Measurements from ENCODE around the gene CALCOCO1. TPM values are rescaled to one million over a fixed set of nuclear protein-coding genes. Genes with fewer than 3 reads are reported as not detected.

The CALCOCO1 gene
- total and polyA plus RNA-seq, 7 donors: 24.0 to 322 (median 232) TPM

DNA sequence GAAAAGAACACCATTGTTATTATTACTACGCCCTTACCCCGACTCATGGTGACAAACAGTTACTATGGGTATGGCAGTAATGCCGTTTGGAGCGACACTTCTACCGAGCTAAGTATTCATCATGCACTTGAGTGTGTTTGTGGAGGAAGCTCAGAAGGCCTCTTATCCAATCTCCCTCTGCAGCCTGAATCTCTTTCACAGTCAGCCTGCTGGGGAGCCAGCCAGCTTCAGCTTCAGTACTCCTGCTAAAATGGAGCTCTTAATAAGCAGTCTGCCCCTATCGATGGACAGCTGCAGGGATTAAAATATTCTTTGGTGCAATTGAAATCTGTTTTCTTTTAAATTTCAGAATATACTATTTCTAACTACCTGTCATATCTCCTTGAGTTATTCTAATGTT lies 26.7 kb downstream of the CALCOCO1 start:
- Histone ChIP-seq H3K4me3 (no peak overlapping the region), H3K4me1 (peaks cover 0 to 15% (median 10%) of the 10 kb centered on the region in 4 donors), H3K27ac (no peak overlapping the region), H3K27me3 (peaks cover 21 to 90% (median 68%) of the 10 kb centered on the region in 3 donors), H3K9me3 (no peaks in the 10 kb centered on the region), H3K36me3 (no peaks in the 10 kb centered on the region)
- no peak for DNase-seq
- intact Hi-C loops (cut with DNase I): loop anchor here (2.0 kb wide), 1 partner anchor 42 kb away; no protein-coding TSS in a partner anchor
- TF ChIP-seq POLR2AphosphoS5 (IDR thresholded peaks at IDR 0.05): no peak
- no peak for TF ChIP-seq POLR2A (IDR thresholded peaks at IDR 0.05)
- TF ChIP-seq, protein P1, sequence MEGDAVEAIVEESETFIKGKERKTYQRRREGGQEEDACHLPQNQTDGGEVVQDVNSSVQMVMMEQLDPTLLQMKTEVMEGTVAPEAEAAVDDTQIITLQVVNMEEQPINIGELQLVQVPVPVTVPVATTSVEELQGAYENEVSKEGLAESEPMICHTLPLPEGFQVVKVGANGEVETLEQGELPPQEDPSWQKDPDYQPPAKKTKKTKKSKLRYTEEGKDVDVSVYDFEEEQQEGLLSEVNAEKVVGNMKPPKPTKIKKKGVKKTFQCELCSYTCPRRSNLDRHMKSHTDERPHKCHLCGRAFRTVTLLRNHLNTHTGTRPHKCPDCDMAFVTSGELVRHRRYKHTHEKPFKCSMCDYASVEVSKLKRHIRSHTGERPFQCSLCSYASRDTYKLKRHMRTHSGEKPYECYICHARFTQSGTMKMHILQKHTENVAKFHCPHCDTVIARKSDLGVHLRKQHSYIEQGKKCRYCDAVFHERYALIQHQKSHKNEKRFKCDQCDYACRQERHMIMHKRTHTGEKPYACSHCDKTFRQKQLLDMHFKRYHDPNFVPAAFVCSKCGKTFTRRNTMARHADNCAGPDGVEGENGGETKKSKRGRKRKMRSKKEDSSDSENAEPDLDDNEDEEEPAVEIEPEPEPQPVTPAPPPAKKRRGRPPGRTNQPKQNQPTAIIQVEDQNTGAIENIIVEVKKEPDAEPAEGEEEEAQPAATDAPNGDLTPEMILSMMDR (IDR thresholded peaks at IDR 0.05): no peak
- TF ChIP-seq EP300 (IDR thresholded peaks at IDR 0.05): no peak
- 46 to 60% methylated on average over 6 of the region's 6 CpGs for WGBS, 2 donors

DNA sequence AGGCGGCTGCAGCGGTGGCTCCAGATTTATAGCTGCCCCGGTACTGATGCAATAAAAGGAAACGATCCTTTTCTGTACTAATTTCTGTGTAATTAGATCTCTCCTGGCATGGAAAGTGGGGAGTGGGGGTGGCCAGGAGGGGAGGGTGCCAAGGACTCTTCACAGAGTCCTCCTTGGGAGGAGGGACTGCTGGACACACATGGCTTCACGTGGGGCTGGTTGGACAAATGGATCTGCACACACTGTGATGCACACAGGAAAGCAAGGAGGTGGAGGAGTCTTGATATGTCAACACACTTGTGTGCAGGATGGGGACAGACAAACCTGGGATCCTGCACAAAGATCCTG lies 27.6 kb downstream of the CALCOCO1 start:
- H3K4me3 ChIP-seq: no peak overlapping the region
- TF ChIP-seq EP300 (IDR thresholded peaks at IDR 0.05) (no peak), POLR2AphosphoS5 (IDR thresholded peaks at IDR 0.05) (no peak), POLR2A (IDR thresholded peaks at IDR 0.05) (no peak)
- TF ChIP-seq, protein P1 (IDR thresholded peaks at IDR 0.05): no peak
- no peak overlapping the region for H3K27ac ChIP-seq
- intact Hi-C loops (cut with DNase I): loop anchor here (2.0 kb wide), 1 partner anchor 43 kb away; no protein-coding TSS in a partner anchor
- peaks cover 30 to 91% (median 77%) of the 10 kb centered on the region in 3 donors for H3K27me3 ChIP-seq
- no peak for DNase-seq
- WGBS, 2 donors: 13 to 23% methylated on average over 5 of the region's 5 CpGs
- H3K4me1 ChIP-seq: peaks cover 0 to 24% (median 14%) of the 10 kb centered on the region in 4 donors
- H3K36me3 ChIP-seq: no peaks in the 10 kb centered on the region
- no peaks in the 10 kb centered on the region for H3K9me3 ChIP-seq

DNA sequence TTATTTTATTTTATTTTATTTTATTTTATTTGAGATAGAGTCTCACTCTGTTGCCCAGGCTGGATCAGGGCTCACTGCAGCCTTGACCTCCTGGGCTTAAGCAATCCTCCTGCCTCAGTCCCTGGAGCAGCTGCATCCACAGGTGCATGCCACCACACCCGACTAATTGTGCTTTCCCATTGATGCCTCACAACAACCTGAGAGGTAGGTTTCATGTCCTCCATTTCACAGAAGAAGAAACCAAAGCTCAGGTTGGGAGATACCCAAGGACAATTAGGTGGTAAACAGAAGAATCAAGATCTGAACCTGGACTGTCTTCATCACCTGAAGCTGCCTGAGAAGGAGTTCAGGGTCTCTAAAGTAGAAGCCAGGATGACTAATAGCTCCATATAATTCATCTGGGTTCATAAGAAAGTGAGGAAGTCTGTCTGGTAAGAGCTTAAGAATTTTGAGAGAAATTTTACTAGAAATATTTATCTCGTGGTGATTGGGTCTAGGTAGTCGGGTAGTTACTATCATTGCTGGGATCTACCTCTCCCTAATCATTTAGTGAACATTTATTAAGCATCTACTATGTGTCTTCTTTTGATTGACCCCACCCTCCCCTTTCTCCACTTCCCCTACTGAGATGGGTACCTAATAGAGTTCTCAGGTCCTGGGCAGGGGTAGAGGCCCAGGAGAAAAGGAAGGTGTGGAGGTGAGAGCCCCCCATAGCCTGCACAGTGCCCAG lies 28.1 kb downstream of the CALCOCO1 start:
- Histone ChIP-seq H3K27ac (no peak overlapping the region), H3K9me3 (no peaks in the 10 kb centered on the region), H3K4me3 (no peak overlapping the region), H3K27me3 (peaks cover 30 to 92% (median 81%) of the 10 kb centered on the region in 3 donors), H3K4me1 (peaks cover 0 to 26% (median 14%) of the 10 kb centered on the region in 4 donors), H3K36me3 (no peaks in the 10 kb centered on the region)
- no peak for TF ChIP-seq POLR2AphosphoS5 (IDR thresholded peaks at IDR 0.05)
- no peak for TF ChIP-seq EP300 (IDR thresholded peaks at IDR 0.05)
- TF ChIP-seq, protein P1 (IDR thresholded peaks at IDR 0.05): no peak
- TF ChIP-seq POLR2A (IDR thresholded peaks at IDR 0.05): no peak
- DNase-seq: no peak
- intact Hi-C loops (cut with DNase I): no loop called here
- WGBS, 2 donors: 29 to 57% methylated on average over 3 of the region's 3 CpGs

DNA sequence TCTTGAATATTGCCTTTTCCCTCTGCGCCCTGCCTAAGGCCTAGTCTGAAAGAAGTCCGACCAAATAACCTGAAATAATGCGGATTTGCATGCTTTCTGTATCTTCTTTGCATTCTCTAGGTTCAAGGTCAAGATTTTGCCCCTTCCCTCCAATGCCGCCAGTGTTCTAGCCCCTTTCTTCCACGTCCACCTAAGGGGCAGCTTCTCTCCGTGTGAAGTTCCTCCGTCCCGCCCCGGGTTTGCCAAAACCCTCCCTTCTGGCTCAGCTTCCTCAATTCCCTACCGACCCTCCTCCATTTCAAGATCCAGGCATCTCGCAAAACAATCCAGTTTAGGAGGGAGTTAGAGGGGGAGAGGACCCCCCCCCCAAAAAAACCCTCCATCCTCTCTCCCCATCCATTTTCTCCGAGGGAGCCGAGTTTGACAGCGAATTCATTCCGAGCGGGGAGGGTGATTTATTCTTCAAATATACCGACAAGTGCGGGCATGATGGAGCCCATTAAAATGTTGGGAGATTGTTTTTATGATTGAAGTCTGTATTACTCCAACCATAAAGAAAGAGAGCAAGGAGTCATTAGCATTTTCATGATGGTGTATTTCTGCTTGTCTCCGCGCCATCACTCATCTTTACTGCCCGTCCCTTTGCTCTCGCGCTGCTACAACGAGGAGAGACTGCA lies 30.5 kb downstream of the CALCOCO1 start:
- peak overlapping the region in 2 of 4 donors; percentile 11 to 13 for H3K4me3 ChIP-seq
- intact Hi-C loops (cut with DNase I): no loop called here
- peaks cover 0 to 26% (median 14%) of the 10 kb centered on the region in 4 donors for H3K4me1 ChIP-seq
- DNase-seq: no peak
- H3K27ac ChIP-seq: no peak overlapping the region
- TF ChIP-seq POLR2AphosphoS5 (IDR thresholded peaks at IDR 0.05) (no peak), EP300 (IDR thresholded peaks at IDR 0.05) (no peak), POLR2A (IDR thresholded peaks at IDR 0.05) (no peak)
- TF ChIP-seq, protein P1 (IDR thresholded peaks at IDR 0.05): no peak
- H3K9me3 ChIP-seq: no peaks in the 10 kb centered on the region
- WGBS, 2 donors: 6 to 15% methylated on average over 24 of the region's 24 CpGs
- peaks cover 30 to 77% (median 66%) of the 10 kb centered on the region in 3 donors for H3K27me3 ChIP-seq
- H3K36me3 ChIP-seq: no peaks in the 10 kb centered on the region

All from sigmoid colon (tissue), 7 donors.